ENCODE results near the gene PI4KB.

- TF ChIP-seq, protein P1, sequence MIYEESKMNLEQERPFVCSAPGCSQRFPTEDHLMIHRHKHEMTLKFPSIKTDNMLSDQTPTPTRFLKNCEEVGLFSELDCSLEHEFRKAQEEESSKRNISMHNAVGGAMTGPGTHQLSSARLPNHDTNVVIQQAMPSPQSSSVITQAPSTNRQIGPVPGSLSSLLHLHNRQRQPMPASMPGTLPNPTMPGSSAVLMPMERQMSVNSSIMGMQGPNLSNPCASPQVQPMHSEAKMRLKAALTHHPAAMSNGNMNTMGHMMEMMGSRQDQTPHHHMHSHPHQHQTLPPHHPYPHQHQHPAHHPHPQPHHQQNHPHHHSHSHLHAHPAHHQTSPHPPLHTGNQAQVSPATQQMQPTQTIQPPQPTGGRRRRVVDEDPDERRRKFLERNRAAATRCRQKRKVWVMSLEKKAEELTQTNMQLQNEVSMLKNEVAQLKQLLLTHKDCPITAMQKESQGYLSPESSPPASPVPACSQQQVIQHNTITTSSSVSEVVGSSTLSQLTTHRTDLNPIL (CRISPR knock-in tag; IDR thresholded peaks at IDR 0.05; ENCODE audit: low read depth), result no peak
- no peak for TF ChIP-seq ZFP3 (CRISPR knock-in tag; IDR thresholded peaks at IDR 0.05)
- no peak for TF ChIP-seq RARB (CRISPR knock-in tag; IDR thresholded peaks at IDR 0.05)
- no peak for TF ChIP-seq PATZ1 (CRISPR knock-in tag; IDR thresholded peaks at IDR 0.05; ENCODE audit: borderline replicate concordance)
- TF ChIP-seq OSR1 (CRISPR knock-in tag; IDR thresholded peaks at IDR 0.05), result no peak
- no peak for TF ChIP-seq ARNTL (CRISPR knock-in tag; IDR thresholded peaks at IDR 0.05; ENCODE audit: borderline replicate concordance, low read depth)
- no peak for TF ChIP-seq GLIS3 (CRISPR knock-in tag; IDR thresholded peaks at IDR 0.05)
- TF ChIP-seq BACH2 (CRISPR knock-in tag; IDR thresholded peaks at IDR 0.05; ENCODE audit: borderline replicate concordance), result no peak
- TF ChIP-seq ZC3H10 (CRISPR knock-in tag; IDR thresholded peaks at IDR 0.05), result no peak
- TF ChIP-seq PPARA (CRISPR knock-in tag; IDR thresholded peaks at IDR 0.05; ENCODE audit: borderline replicate concordance), result no peak
- no peak for TF ChIP-seq ZFP30 (CRISPR knock-in tag; IDR thresholded peaks at IDR 0.05)
- no peak for TF ChIP-seq SNAI2 (CRISPR knock-in tag; IDR thresholded peaks at IDR 0.05)
- TF ChIP-seq, protein P2, sequence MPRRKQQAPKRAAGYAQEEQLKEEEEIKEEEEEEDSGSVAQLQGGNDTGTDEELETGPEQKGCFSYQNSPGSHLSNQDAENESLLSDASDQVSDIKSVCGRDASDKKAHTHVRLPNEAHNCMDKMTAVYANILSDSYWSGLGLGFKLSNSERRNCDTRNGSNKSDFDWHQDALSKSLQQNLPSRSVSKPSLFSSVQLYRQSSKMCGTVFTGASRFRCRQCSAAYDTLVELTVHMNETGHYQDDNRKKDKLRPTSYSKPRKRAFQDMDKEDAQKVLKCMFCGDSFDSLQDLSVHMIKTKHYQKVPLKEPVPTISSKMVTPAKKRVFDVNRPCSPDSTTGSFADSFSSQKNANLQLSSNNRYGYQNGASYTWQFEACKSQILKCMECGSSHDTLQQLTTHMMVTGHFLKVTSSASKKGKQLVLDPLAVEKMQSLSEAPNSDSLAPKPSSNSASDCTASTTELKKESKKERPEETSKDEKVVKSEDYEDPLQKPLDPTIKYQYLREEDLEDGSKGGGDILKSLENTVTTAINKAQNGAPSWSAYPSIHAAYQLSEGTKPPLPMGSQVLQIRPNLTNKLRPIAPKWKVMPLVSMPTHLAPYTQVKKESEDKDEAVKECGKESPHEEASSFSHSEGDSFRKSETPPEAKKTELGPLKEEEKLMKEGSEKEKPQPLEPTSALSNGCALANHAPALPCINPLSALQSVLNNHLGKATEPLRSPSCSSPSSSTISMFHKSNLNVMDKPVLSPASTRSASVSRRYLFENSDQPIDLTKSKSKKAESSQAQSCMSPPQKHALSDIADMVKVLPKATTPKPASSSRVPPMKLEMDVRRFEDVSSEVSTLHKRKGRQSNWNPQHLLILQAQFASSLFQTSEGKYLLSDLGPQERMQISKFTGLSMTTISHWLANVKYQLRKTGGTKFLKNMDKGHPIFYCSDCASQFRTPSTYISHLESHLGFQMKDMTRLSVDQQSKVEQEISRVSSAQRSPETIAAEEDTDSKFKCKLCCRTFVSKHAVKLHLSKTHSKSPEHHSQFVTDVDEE (CRISPR knock-in tag; IDR thresholded peaks at IDR 0.05), result no peak
Observed at GRCh38 chr1:151325231-151325630, 2.0 kb downstream of the PI4KB start.
